Endothelial cell of umbilical vein (primary cell): ENCODE measurements around the gene MARK3. TPM values are rescaled to one million over a fixed set of nuclear protein-coding genes. Genes with fewer than 3 reads are reported as not detected.

Source experiments
- BruUV-seq: library from RNA; stranded (reverse); fragments of 400-500 nt; replicated peaks from 2 replicates; lab custom pipeline; 2021; lab: Mats Ljungman, UMichigan
- CTCF ChIA-PET: fragments of 300-600, 350-600 bp; sonication (Branson Sonifier 250); formaldehyde crosslinking; loops from one replicate; lab custom pipeline; 2021; ENCODE audit warnings: antibody characterized with exemption, inconsistent platforms; lab: Charles Lee
- POLR2A ChIA-PET: fragments of 300-600, 350-600 bp; sonication (Branson Sonifier 250); formaldehyde crosslinking; loops from one replicate; lab custom pipeline; 2021; ENCODE audit warnings: antibody characterized with exemption, inconsistent platforms; lab: Charles Lee
- DNase-seq: peaks from one replicate; pipeline ENCODE4 v3.0.0-alpha.2; 2011; ENCODE audit warnings: low read depth, low spot score
- FAIRE-seq: peaks from 2 replicates; lab custom pipeline; 2011; peaks lifted over from hg19 to GRCh38; lab: Jason Lieb, UNC
- H2AFZ ChIP-seq: 2 replicates; pipeline ENCODE4 v1.6.0; 2012; ENCODE audit warnings: low read depth, low read length, control low read depth, inconsistent platforms
- H3K27ac ChIP-seq: 2 replicates; pipeline ENCODE4 v1.5.1; 2011; ENCODE audit warnings: low read depth, mild to moderate bottlenecking, control low read depth, low read length, moderate library complexity; ENCODE audit not compliant: insufficient read depth
- H3K27me3 ChIP-seq, 2 experiments: 2 replicates each; pipeline versions ENCODE4 v1.6.0 to v1.6.1; 2011; ENCODE audit warnings: low read length in 2 of 2, mixed read lengths in 1 of 2; ENCODE audit not compliant: control insufficient read depth in 2 of 2, insufficient read depth in 2 of 2
- H3K36me3 ChIP-seq, 2 experiments: 2 replicates in 1 of 2; 3 replicates in 1 of 2; pipeline ENCODE4 v1.5.1; 2011; ENCODE audit warnings: low read length in 2 of 2, mild to moderate bottlenecking in 1 of 2, moderate library complexity in 1 of 2; ENCODE audit not compliant: control insufficient read depth in 2 of 2, insufficient read depth in 2 of 2; ENCODE audit errors: extremely low read depth in 1 of 2
- H3K4me1 ChIP-seq: 3 replicates; pipeline ENCODE4 v1.5.1; 2011; ENCODE audit warnings: mild to moderate bottlenecking, low read length; ENCODE audit not compliant: control insufficient read depth, insufficient read depth; ENCODE audit errors: extremely low read depth
- H3K4me2 ChIP-seq: 2 replicates; pipeline ENCODE4 v1.6.1; 2011; ENCODE audit warnings: low read length, control low read depth, mixed read lengths; ENCODE audit not compliant: insufficient read depth
- H3K4me3 ChIP-seq, 3 experiments: fragments of 200-600 bp in 1 of 3; sonication (generic), shearing (Covaris generic) in 1 of 3; replicated peaks in 1 of 3; 2 replicates each; pipeline ENCODE4 v1.5.1; 2011 to 2016; ENCODE audit warnings: control low read depth in 3 of 3, low read length in 3 of 3, mild to moderate bottlenecking in 2 of 3, inconsistent platforms in 1 of 3, low read depth in 1 of 3, moderate library complexity in 1 of 3; ENCODE audit not compliant: insufficient read depth in 1 of 3
- H3K79me2 ChIP-seq: 2 replicates; pipeline ENCODE4 v1.6.0; 2012; ENCODE audit warnings: low read length, inconsistent platforms; ENCODE audit not compliant: control insufficient read depth, insufficient read depth
- H3K9ac ChIP-seq: replicated peaks from 2 replicates; pipeline ENCODE3; 2011; ENCODE audit warnings: low read length, control low read depth; ENCODE audit not compliant: insufficient read depth; ENCODE audit errors: extremely low read depth
- H3K9me1 ChIP-seq: replicated peaks from 3 replicates; pipeline ENCODE4 v1.6.0; 2011; ENCODE audit warnings: mild to moderate bottlenecking, low read length; ENCODE audit not compliant: control insufficient read depth, insufficient read depth; ENCODE audit errors: extremely low read depth
- H3K9me3 ChIP-seq: replicated peaks from 2 replicates; pipeline ENCODE4 v1.5.1; 2012; ENCODE audit warnings: low read length, inconsistent platforms; ENCODE audit not compliant: control insufficient read depth, insufficient read depth
- H4K20me1 ChIP-seq: replicated peaks from 2 replicates; pipeline ENCODE3; 2011; ENCODE audit warnings: mild to moderate bottlenecking, low read length; ENCODE audit not compliant: control insufficient read depth, insufficient read depth; ENCODE audit errors: extremely low read depth
- EZH2 ChIP-seq: IDR thresholded peaks from 2 replicates; pipeline ENCODE4 v1.6.1; 2012; ENCODE audit warnings: borderline replicate concordance, low read depth, mild to moderate bottlenecking, moderate library complexity, low read length, inconsistent platforms; ENCODE audit not compliant: severe bottlenecking
- FOS ChIP-seq: IDR thresholded peaks from 2 replicates; pipeline ENCODE4 v1.6.1; 2011; ENCODE audit warnings: mild to moderate bottlenecking, low read length, moderate library complexity, borderline replicate concordance; ENCODE audit not compliant: insufficient read depth
- GATA2 ChIP-seq: IDR thresholded peaks from 2 replicates; pipeline ENCODE4 v1.7.0; 2011; ENCODE audit warnings: low read depth, mild to moderate bottlenecking, moderate library complexity, mixed read lengths, low read length; ENCODE audit not compliant: insufficient read length, insufficient read depth
- JUN ChIP-seq: IDR thresholded peaks from 2 replicates; pipeline ENCODE4 v1.6.1; 2011; ENCODE audit warnings: borderline replicate concordance, low read depth; ENCODE audit not compliant: insufficient read length, insufficient read depth
- MYC ChIP-seq: IDR thresholded peaks from one replicate; pipeline ENCODE4 v1.6.1; 2011; ENCODE audit warnings: mild to moderate bottlenecking, low read depth, low read length
- POLR2A ChIP-seq: IDR thresholded peaks from 2 replicates; pipeline ENCODE4 v1.6.1; 2012; ENCODE audit warnings: low read depth, mild to moderate bottlenecking, control low read depth, low read length
- POLR2AphosphoS5 ChIP-seq: IDR thresholded peaks from 2 replicates; pipeline ENCODE4 v1.6.1; 2012; ENCODE audit warnings: low read depth, mild to moderate bottlenecking, control low read depth, low read length, moderate library complexity; ENCODE audit not compliant: insufficient read depth
- dilution Hi-C: fragments of 300-500 bp; cut with MboI; formaldehyde crosslinking; loops from one replicate; pipeline ENCODE4 v1.15.0; 2019; ENCODE audit warnings: low sequenced_read_pairs; ENCODE audit not compliant: extremely low pct_ligation_motif_present
- intact Hi-C: fragments of 100-400 bp; cut with micrococcal nuclease; formaldehyde crosslinking; loops from one replicate; pipeline ENCODE4 v1.10.0; 2022
- polyA plus RNA-seq, 4 experiments: library from polyadenylated mRNA; depleted of rRNA in 3 of 4; stranded (reverse) in 3 of 4; unstranded in 1 of 4; fragments of >200 nt; gene quantifications; 2 replicates each; pipeline versions ENCODE4 v1.2.1 to v1.2.3, GENCODE V29; 2011 to 2012; ENCODE audit warnings: missing spikeins in 1 of 4
- total RNA-seq: library from RNA; stranded (reverse); gene quantifications from 2 replicates; pipeline ENCODE4 v1.2.3, GENCODE V29; 2021
- TF ChIP-seq, protein P1 (sequence below), 2 donors: IDR thresholded peaks; 1 replicate in 1 of 2; 2 replicates in 1 of 2; pipeline ENCODE4 v1.5.1; 2011; ENCODE audit warnings: low read length in 2 of 2, mild to moderate bottlenecking in 2 of 2, moderate library complexity in 2 of 2, control low read depth in 1 of 2, inconsistent platforms in 1 of 2, low read depth in 1 of 2; ENCODE audit not compliant: insufficient read depth in 1 of 2; ENCODE audit errors: extremely low read depth in 1 of 2
- TF ChIP-seq, protein P2 (sequence below): IDR thresholded peaks from 2 replicates; pipeline ENCODE4 v1.6.1; 2011; ENCODE audit not compliant: insufficient read depth, insufficient read length

Gene MARK3
- total and polyA plus RNA-seq, 2 donors (not counting 3 experiments of a cell fraction or from before 2014, with no cell fraction given): 46.6 to 96.1 TPM

DNA sequence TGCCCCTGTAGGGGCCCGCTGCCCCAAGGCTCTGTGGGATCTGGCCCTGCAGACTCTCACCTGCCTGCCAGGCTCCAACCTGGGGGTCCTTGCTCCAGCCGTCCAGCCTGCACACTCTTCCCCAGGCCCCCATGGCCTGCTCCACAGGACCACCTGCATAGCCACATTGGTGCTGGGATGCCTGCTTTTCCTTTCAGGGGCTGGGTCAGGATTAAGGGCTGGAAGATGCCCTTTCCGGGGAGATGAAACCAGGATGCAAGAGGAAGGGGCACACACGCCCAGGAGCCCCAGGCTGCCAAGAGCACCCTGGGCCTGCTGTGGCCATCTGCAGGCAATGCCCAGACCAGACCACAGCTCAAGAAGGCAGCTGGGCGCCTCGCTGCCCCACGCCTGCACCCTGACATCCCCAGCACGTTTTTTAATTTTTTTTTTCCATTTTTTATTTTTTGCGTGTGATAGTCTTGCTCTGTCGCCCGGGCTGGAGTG is 162.3 kb downstream of the MARK3 start:
- no TSS peak for BruUV-seq
- DNase-seq: no peak
- H3K9me1 ChIP-seq: no peaks in the 10 kb centered on the region
- H3K9ac ChIP-seq: no peak overlapping the region
- ChIA-PET CTCF (interaction anchor here (0.5 to 14.4 kb wide), 16 partner anchors 9 to 156 kb away, joined by 3 to 209 read pairs (median 4); partner anchors contain the start of genes BAG5 and CKB), POLR2A (interaction anchor here (0.8 kb wide), 1 partner anchor 29 kb away, joined by 3 read pairs; no protein-coding TSS in a partner anchor)
- no peaks in the 10 kb centered on the region for H3K79me2 ChIP-seq
- H3K9me3 ChIP-seq: no peaks in the 10 kb centered on the region
- FAIRE-seq: no peak
- no peak overlapping the region for H3K4me3 ChIP-seq
- TF ChIP-seq, protein P1, sequence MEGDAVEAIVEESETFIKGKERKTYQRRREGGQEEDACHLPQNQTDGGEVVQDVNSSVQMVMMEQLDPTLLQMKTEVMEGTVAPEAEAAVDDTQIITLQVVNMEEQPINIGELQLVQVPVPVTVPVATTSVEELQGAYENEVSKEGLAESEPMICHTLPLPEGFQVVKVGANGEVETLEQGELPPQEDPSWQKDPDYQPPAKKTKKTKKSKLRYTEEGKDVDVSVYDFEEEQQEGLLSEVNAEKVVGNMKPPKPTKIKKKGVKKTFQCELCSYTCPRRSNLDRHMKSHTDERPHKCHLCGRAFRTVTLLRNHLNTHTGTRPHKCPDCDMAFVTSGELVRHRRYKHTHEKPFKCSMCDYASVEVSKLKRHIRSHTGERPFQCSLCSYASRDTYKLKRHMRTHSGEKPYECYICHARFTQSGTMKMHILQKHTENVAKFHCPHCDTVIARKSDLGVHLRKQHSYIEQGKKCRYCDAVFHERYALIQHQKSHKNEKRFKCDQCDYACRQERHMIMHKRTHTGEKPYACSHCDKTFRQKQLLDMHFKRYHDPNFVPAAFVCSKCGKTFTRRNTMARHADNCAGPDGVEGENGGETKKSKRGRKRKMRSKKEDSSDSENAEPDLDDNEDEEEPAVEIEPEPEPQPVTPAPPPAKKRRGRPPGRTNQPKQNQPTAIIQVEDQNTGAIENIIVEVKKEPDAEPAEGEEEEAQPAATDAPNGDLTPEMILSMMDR (IDR thresholded peaks at IDR 0.05; ENCODE audit: extremely low read depth in 1 of 2, insufficient read depth in 1 of 2, low read depth in 1 of 2, low read length in 2 of 2): no peak
- TF ChIP-seq MYC (no peak), POLR2A (no peak), GATA2 (no peak), EZH2 (no peak), FOS (no peak), POLR2AphosphoS5 (no peak), JUN (no peak)
- TF ChIP-seq, protein P2, sequence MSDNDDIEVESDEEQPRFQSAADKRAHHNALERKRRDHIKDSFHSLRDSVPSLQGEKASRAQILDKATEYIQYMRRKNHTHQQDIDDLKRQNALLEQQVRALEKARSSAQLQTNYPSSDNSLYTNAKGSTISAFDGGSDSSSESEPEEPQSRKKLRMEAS: no peak
- H3K27ac ChIP-seq: no peak overlapping the region
- no peak overlapping the region for H2AFZ ChIP-seq
- no peak overlapping the region for H3K4me2 ChIP-seq
- no peaks in the 10 kb centered on the region for H3K27me3 ChIP-seq
- intact Hi-C loops (no loop called here), dilution Hi-C loops (no loop called here)
- no peaks in the 10 kb centered on the region for H3K36me3 ChIP-seq
- no peaks in the 10 kb centered on the region for H4K20me1 ChIP-seq
- no peaks in the 10 kb centered on the region for H3K4me1 ChIP-seq
